HUES48 (cell line): ENCODE results near the gene CCDC170.

ENCODE experiments used
- H3K27ac ChIP-seq: one replicate; pipeline ENCODE4 v1.7.0; 2013; ENCODE audit warnings: low read depth, low read length, inconsistent platforms
- H3K27me3 ChIP-seq: 2 replicates; pipeline ENCODE4 v1.6.1; 2013; ENCODE audit warnings: mild to moderate bottlenecking, low read length; ENCODE audit not compliant: control insufficient read depth, insufficient read depth
- H3K36me3 ChIP-seq: 2 replicates; pipeline ENCODE4 v1.6.1; 2013; ENCODE audit warnings: low read length; ENCODE audit not compliant: control insufficient read depth, insufficient read depth
- H3K4me1 ChIP-seq: 2 replicates; pipeline ENCODE4 v1.6.1; 2013; ENCODE audit warnings: mild to moderate bottlenecking, low read length; ENCODE audit not compliant: control insufficient read depth, insufficient read depth
- H3K4me3 ChIP-seq: 2 replicates; pipeline ENCODE4 v1.5.1; 2013; ENCODE audit warnings: mild to moderate bottlenecking, low read depth, low read length
- H3K9ac ChIP-seq: 2 replicates; pipeline ENCODE4 v1.6.1; 2013; ENCODE audit warnings: mild to moderate bottlenecking, low read depth, low read length, moderate library complexity
- H3K9me3 ChIP-seq: 2 replicates; pipeline ENCODE4 v1.6.1; 2013; ENCODE audit warnings: low read length; ENCODE audit not compliant: control insufficient read depth, insufficient read depth

The CCDC170 gene

DNA sequence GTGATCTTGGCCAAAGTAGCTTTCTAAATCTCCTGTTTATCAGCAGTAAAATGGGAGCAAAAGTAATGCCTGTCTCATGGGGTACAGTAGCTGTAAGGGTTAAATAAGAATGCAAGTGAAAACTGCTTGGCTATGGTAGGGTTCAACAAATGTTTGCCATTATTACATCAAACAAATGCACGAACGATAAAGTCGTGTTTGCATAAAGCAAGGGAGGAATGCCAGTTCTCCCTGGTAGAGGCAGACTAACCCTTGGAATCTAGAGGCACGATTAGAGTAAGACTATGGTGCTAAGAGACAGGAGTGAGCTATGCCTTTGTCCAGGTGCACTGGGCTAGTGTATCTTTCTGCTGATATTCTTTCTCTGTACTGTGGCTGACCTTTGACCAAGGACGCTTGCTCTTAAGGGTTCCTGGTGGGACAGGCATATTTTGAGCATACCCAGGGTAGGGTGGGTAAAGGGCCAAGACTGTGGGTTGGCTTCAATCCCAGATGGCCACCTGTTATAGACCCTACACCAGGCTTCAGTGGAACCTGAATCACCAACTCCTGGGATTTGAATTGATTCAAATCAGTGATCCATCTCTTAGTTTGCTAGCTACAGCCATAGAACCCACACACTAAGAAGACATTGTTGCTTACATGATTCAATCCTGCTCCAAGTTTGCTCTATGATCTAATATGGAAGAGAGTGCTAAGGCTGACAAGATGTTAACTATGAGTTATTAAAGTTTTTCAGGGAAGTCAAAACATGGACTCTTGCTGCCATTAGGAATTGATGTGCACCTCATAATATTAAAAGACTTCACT is 139.9 kb downstream of the CCDC170 start:
- Histone ChIP-seq H3K27me3 (no peaks in the 10 kb centered on the region), H3K9me3 (no peaks in the 10 kb centered on the region), H3K27ac (no peak overlapping the region), H3K4me3 (no peak overlapping the region), H3K4me1 (peaks cover 11% of the 10 kb centered on the region), H3K36me3 (no peaks in the 10 kb centered on the region), H3K9ac (no peak overlapping the region)

DNA sequence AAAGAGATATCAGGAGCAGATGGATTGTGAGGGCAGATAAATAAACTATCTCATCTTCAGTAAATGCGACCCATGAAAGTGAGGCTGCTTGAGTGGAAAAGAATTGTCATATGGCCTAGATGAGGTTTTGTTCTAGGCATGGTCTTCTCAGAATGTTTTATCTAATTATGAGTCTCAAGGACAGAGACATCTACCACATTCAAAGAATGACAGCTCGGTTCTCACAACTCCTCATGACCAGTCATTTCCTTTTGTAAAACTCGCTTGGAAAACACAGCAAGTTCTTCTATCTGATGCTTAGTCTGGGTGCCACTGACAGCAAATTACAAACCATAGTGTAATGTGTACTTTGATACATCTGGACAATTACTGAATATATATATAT is 140.5 kb downstream of the CCDC170 start:
- no peak overlapping the region for H3K9ac ChIP-seq
- H3K9me3 ChIP-seq = no peaks in the 10 kb centered on the region
- no peaks in the 10 kb centered on the region for H3K27me3 ChIP-seq
- H3K36me3 ChIP-seq = no peaks in the 10 kb centered on the region
- no peak overlapping the region for H3K4me3 ChIP-seq
- no peak overlapping the region for H3K27ac ChIP-seq
- peaks cover 6% of the 10 kb centered on the region for H3K4me1 ChIP-seq

DNA sequence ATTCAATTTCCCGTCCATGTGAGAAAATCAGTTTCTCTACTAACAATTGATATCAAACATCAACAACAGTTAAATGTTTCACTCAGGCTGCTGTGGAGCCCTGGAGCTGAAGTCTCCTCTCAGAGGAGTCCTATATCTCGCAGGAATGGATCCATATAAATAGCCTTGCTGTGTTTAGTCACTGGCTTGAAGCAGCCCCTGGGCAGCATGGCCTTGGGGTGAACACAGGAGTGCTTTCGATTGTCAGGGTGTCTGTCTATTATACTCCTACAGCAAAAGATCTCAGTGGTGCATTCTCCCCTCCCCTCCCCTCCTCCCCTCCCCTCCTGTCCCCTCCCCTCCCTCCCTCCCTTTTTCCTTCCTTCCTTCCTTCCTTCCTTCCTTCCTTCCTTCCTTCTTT is 141.9 kb downstream of the CCDC170 start:
- H3K4me1 ChIP-seq = no peaks in the 10 kb centered on the region
- no peak overlapping the region for H3K27ac ChIP-seq
- no peaks in the 10 kb centered on the region for H3K27me3 ChIP-seq
- no peak overlapping the region for H3K9ac ChIP-seq
- H3K36me3 ChIP-seq = no peaks in the 10 kb centered on the region
- no peaks in the 10 kb centered on the region for H3K9me3 ChIP-seq
- H3K4me3 ChIP-seq = no peak overlapping the region

DNA sequence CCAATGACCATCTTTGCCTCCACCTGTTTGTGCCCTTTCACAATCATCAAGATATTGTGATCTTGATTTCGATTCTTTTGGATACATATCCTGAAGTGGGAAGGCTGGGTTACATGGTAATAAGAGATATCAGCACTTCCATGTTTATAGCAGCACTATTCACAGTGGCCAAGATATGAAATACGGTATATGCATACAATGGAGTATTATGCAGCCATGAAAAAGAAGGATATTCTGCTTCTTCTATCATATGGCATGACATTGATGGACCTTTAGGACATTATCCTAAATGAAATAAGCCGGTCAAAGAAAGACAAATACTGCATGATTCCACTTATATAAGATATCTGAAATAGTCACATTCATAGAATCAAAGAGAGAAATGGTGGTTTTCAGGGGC is 144.0 kb downstream of the CCDC170 start:
- H3K4me1 ChIP-seq = no peaks in the 10 kb centered on the region
- no peaks in the 10 kb centered on the region for H3K9me3 ChIP-seq
- H3K9ac ChIP-seq = no peak overlapping the region
- no peaks in the 10 kb centered on the region for H3K36me3 ChIP-seq
- no peak overlapping the region for H3K4me3 ChIP-seq
- H3K27me3 ChIP-seq = no peaks in the 10 kb centered on the region
- no peak overlapping the region for H3K27ac ChIP-seq

DNA sequence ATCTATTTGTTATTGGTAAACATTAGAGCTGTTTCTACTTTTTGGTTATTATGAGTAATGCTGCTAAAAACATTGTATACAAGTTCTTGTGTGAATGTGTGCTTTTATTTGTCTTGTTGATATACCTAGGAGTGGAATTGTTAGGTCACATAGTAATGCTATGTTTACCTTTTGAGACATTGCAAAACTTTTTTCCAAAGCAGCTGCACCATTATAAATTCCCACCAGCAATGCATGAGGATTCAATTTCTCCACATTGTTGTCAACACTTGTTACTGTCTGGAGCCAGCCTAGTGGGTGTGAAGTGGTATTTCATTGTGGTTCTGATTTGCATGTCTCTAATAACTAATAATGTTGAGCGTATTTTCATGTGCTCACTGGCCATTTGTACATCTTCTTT is 145.9 kb downstream of the CCDC170 start:
- Histone ChIP-seq H3K36me3 (no peaks in the 10 kb centered on the region), H3K27me3 (no peaks in the 10 kb centered on the region)

DNA sequence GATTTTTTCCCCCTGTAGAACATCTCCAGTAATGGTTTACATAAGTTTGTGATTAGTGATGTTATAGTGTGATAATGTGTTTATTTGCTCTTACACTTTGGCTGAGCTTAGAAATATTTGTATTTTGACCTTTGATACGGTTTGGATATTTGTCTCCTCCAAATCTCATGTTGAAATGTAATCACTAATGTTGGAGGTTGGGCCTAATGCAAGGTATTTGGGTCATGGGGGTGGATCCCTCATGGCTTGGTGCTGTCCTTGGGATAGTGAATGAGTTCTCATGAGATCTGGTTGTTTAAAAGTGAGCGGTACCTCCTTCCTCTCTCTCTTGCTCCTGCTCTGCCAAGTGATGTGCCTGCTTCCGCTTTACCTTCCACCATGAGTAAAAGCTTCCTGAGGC is 147.2 kb downstream of the CCDC170 start:
- H3K4me3 ChIP-seq = no peak overlapping the region
- H3K36me3 ChIP-seq = no peaks in the 10 kb centered on the region
- H3K27me3 ChIP-seq = no peaks in the 10 kb centered on the region
- H3K27ac ChIP-seq = no peak overlapping the region
- H3K9ac ChIP-seq = no peak overlapping the region
- H3K9me3 ChIP-seq = no peaks in the 10 kb centered on the region
- H3K4me1 ChIP-seq = no peaks in the 10 kb centered on the region

More for the DNA sequence above, 145.9 kb downstream of the CCDC170 start:
- Histone ChIP-seq H3K4me3 (no peak overlapping the region), H3K9me3 (no peaks in the 10 kb centered on the region), H3K9ac (no peak overlapping the region), H3K4me1 (no peaks in the 10 kb centered on the region), H3K27ac (no peak overlapping the region)

DNA sequence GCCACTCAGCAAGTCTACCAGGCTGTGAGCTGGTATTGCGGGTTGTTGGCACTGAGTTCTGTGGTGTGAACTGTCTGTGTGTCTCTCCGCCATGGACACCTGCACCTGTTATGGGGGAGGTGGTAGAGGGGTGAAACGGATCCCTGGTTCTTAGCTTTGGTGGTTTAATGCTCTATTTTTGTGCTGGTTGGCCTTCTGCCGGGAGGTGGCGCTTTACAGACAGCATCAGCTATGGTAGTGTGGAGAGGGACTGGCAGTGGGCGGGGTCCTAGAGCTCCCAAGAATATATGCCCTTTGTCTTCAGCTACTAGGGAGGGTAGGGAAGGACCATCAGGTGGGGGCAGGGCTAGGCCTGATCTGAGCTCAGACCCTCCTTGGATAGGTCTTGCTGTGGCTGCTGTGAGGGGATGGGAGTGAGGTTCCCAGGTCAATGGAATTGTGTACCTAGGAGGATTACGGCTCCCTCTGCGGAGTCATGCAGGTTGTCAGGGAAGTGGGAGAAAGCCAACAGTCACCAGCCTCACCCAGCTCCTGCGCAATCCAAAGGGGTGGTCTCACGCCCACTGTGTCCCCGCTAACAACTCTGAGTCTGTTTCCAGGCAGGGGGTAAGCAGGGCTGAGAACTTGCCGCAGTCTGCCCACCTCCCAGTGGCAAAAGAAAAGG is 154.3 kb downstream of the CCDC170 start:
- Histone ChIP-seq H3K9ac (no peak overlapping the region), H3K27me3 (no peaks in the 10 kb centered on the region), H3K36me3 (no peaks in the 10 kb centered on the region), H3K27ac (no peak overlapping the region), H3K9me3 (no peaks in the 10 kb centered on the region), H3K4me1 (peaks cover 9% of the 10 kb centered on the region), H3K4me3 (no peak overlapping the region)

DNA sequence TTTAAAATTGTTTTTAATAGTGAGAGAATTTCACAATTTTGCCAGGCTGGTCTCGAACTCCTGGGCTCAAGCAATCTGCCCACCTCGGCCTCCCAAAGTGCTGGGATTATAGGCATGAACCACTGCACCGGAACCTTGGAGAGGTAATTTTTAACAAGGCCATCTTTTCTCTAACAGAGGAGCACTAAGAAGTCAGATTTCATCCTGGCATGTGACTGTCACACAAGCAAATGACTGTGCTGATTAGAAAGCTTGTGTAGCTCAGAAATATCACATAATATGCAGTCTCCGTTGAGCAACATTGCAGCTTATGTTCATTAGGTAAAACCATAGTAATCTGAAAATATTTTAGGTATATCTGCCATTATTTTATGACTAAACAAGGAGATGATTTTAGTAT is 156.0 kb downstream of the CCDC170 start:
- Histone ChIP-seq H3K36me3 (no peaks in the 10 kb centered on the region), H3K27me3 (no peaks in the 10 kb centered on the region), H3K9me3 (no peaks in the 10 kb centered on the region), H3K27ac (no peak overlapping the region), H3K4me1 (peaks cover 9% of the 10 kb centered on the region), H3K9ac (no peak overlapping the region), H3K4me3 (no peak overlapping the region)

DNA sequence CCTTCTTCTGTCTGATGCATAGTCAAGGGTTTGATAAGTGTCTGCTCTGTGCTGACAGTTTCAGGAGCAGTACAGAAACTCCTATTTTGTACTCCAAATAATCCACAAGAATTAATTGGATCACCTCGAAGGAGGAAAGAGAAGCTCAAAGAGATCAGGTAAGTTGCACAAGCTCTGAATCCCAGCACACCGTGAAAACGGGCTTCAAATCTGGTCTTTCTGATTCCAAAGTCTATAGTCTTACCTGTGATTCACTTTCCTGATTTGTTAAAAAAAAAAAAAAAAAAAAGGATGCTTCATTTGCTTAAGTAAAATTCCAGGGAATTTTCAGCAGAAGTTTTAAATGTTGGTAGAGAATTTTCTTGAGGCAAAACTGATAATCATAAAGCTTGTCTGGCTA is 157.8 kb downstream of the CCDC170 start:
- Histone ChIP-seq H3K9ac (no peak overlapping the region), H3K4me1 (peaks cover 9% of the 10 kb centered on the region), H3K27ac (no peak overlapping the region), H3K4me3 (no peak overlapping the region), H3K36me3 (no peaks in the 10 kb centered on the region), H3K27me3 (no peaks in the 10 kb centered on the region), H3K9me3 (no peaks in the 10 kb centered on the region; the same call in 1 of the 2 replicates)

DNA sequence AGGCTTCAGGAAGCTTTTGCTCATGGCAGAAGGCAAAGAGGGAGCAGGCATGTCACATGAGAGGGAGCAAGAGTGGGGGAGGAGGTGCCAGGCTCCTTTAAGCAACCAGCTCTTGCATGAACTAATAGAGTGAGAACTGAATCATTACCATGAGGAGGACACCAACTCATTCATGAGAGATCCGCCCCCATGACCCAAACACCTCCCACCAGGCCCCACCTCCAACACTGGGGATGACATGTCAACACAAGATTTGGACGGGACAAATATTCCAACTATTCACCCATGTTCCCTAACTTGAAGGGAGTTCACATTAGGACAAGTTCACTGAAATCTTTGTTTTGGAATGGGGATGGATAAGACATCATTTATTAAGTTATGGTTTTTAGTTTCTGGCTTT is 158.5 kb downstream of the CCDC170 start:
- Histone ChIP-seq H3K9me3 (no peaks in the 10 kb centered on the region; the same call in 1 of the 2 replicates), H3K4me3 (no peak overlapping the region), H3K27ac (no peak overlapping the region), H3K4me1 (peaks cover 9% of the 10 kb centered on the region), H3K27me3 (no peaks in the 10 kb centered on the region), H3K9ac (no peak overlapping the region), H3K36me3 (no peaks in the 10 kb centered on the region)

DNA sequence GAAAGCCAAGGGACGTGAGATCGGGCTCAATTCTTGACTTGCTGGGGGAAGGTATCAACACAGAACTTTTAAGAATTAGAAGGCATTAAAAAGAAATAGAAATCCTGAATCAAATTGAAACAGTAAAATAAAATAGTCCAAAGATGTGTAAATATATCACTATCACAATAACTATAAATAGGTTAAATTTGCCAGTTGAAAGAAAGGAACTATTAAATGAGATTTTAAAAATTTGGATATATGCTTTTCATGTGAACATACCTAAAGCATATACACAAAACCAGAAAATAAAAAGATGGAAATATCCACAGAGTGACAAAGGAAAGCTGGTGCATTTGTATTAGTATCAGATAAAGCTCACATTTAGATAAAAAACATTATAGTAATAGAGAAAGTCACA is 161.3 kb downstream of the CCDC170 start:
- Histone ChIP-seq H3K27ac (no peak overlapping the region), H3K4me1 (0 out of 2 replicates have a peak, but pooled peaks cover 4% of the 10 kb centered on the region)

More for the DNA sequence above, 161.3 kb downstream of the CCDC170 start:
- H3K36me3 ChIP-seq = no peaks in the 10 kb centered on the region
- H3K4me3 ChIP-seq = no peak overlapping the region
- H3K9me3 ChIP-seq = no peaks in the 10 kb centered on the region; the same call in 1 of the 2 replicates
- H3K27me3 ChIP-seq = no peaks in the 10 kb centered on the region
- no peak overlapping the region for H3K9ac ChIP-seq
